PFSK-1 (cell line): ENCODE results near the gene IQGAP2.

Experiments
- POLR2AphosphoS5 ChIP-seq: IDR thresholded peaks from 2 replicates; pipeline ENCODE4 v1.6.1; 2012; ENCODE audit warnings: low read depth, mild to moderate bottlenecking, control low read depth, low read length, moderate library complexity
- SIN3A ChIP-seq: IDR thresholded peaks from 2 replicates; pipeline ENCODE4 v1.6.1; 2012; ENCODE audit warnings: mild to moderate bottlenecking, low read length, moderate library complexity, borderline replicate concordance; ENCODE audit not compliant: insufficient read depth
- TAF1 ChIP-seq: IDR thresholded peaks from 2 replicates; pipeline ENCODE4 v1.6.1; 2012; ENCODE audit warnings: low read length, control low read depth, borderline replicate concordance; ENCODE audit not compliant: insufficient read depth

GRCh38 chr5:76561959-76562358 lies 158.9 kb downstream of the IQGAP2 start:
- no peak for TF ChIP-seq SIN3A
- TF ChIP-seq POLR2AphosphoS5 = no peak
- no peak for TF ChIP-seq TAF1
